HCT116 (cell line): ENCODE measurements around the gene GPR176. TPM values are rescaled to one million over a fixed set of nuclear protein-coding genes. Genes with fewer than 3 reads are reported as not detected.

Experiments used
- ATAC-seq: fragments of 200-7000 bp; cut with Tn5 transposase; 2 replicates; pipeline ENCODE4 v1.9.1; 2020; ENCODE audit warnings: mild to moderate bottlenecking, moderate library complexity
- BruUV-seq: library from RNA; stranded (reverse); fragments of 400-500 nt; replicated peaks from 2 replicates; lab custom pipeline; 2021; lab: Mats Ljungman, UMichigan
- CTCF ChIA-PET: fragments of 300-600 bp; sonication (Branson Sonifier 250); formaldehyde crosslinking; loops from one replicate; lab custom pipeline; 2021; ENCODE audit warnings: antibody characterized with exemption; lab: Charles Lee
- POLR2A ChIA-PET: fragments of 300-600, 350-600 bp; sonication (Branson Sonifier 250); formaldehyde crosslinking; loops from one replicate; lab custom pipeline; 2021; ENCODE audit warnings: antibody characterized with exemption; lab: Charles Lee
- RAD21 ChIA-PET, 2 experiments: fragments of 300-600 bp; sonication (Branson Sonifier 250); formaldehyde crosslinking; loops; one replicate each; lab custom pipeline; 2023; ENCODE audit warnings: low total read pairs in 2 of 2; ENCODE audit not compliant: uncharacterized antibody in 2 of 2, unreplicated experiment in 2 of 2, low non-redundant PET in 1 of 2; lab: Charles Lee
- DNase-seq: peaks from one replicate; pipeline ENCODE4 v3.0.0-alpha.2; 2010; ENCODE audit warnings: low read depth, low spot score
- H2AFZ ChIP-seq: fragments of 200-600 bp; shearing (Covaris generic), sonication (generic); 2 replicates; pipeline ENCODE4 v1.6.1; 2017; ENCODE audit warnings: low read depth, mixed run types, mixed read lengths, antibody characterized with exemption, low read length; ENCODE audit not compliant: poor library complexity, severe bottlenecking
- H3K27ac ChIP-seq: 2 replicates; pipeline ENCODE4 v1.5.1; 2012; ENCODE audit warnings: low read depth, low read length
- H3K27me3 ChIP-seq: fragments of 200-600 bp; sonication (generic); 2 replicates; pipeline ENCODE4 v1.6.1; 2016; ENCODE audit warnings: mixed run types, low read length, mixed read lengths; ENCODE audit not compliant: insufficient read depth
- H3K36me3 ChIP-seq, 2 experiments: fragments of 200-500 bp in 1 of 2; fragments of 200-600 bp in 1 of 2; sonication (Bioruptor generic) in 1 of 2; sonication (generic) in 1 of 2; 2 replicates each; pipeline versions ENCODE4 v1.5.1 to v1.6.1; 2014 to 2016; ENCODE audit warnings: low read length in 2 of 2, inconsistent platforms in 1 of 2, mixed read lengths in 1 of 2, mixed run types in 1 of 2; ENCODE audit not compliant: insufficient read depth in 2 of 2, control insufficient read depth in 1 of 2
- H3K4me1 ChIP-seq, 2 experiments: fragments of 200-600 bp in 1 of 2; sonication (generic) in 1 of 2; 2 replicates each; pipeline versions ENCODE4 v1.5.1 to v1.6.1; 2012 to 2017; ENCODE audit warnings: low read length in 2 of 2, inconsistent platforms in 1 of 2, mild to moderate bottlenecking in 1 of 2, mixed read lengths in 1 of 2, mixed run types in 1 of 2, moderate library complexity in 1 of 2; ENCODE audit not compliant: insufficient read depth in 2 of 2, control insufficient read depth in 1 of 2
- H3K4me2 ChIP-seq: fragments of 200-600 bp; sonication (generic); 2 replicates; pipeline ENCODE4 v1.6.1; 2017; ENCODE audit warnings: mixed run types, low read length, mixed read lengths
- H3K4me3 ChIP-seq, 2 experiments: fragments of 200-600 bp in 1 of 2; sonication (generic) in 1 of 2; replicated peaks in 1 of 2; 2 replicates each; pipeline ENCODE4 v1.5.1; 2011 to 2016; ENCODE audit warnings: low read length in 2 of 2, control low read depth in 1 of 2, low read depth in 1 of 2, mild to moderate bottlenecking in 1 of 2, mixed read lengths in 1 of 2, mixed run types in 1 of 2
- H3K79me2 ChIP-seq: fragments of 200-600 bp; sonication (generic); 2 replicates; pipeline ENCODE4 v1.6.1; 2017; ENCODE audit warnings: mild to moderate bottlenecking, mixed run types, low read length, moderate library complexity, mixed read lengths; ENCODE audit not compliant: insufficient read depth
- H3K9ac ChIP-seq: fragments of 200-600 bp; sonication (generic); 2 replicates; pipeline ENCODE4 v1.6.1; 2016; ENCODE audit warnings: low read length, mixed read lengths
- H3K9me2 ChIP-seq: fragments of 200-600 bp; sonication (generic), shearing (Covaris generic); 2 replicates; pipeline ENCODE4 v1.6.1; 2017; ENCODE audit warnings: mixed run types, mild to moderate bottlenecking, moderate library complexity; ENCODE audit not compliant: insufficient read depth
- H3K9me3 ChIP-seq, 2 experiments: fragments of 200-500 bp in 1 of 2; fragments of 200-600 bp in 1 of 2; sonication (Bioruptor generic) in 1 of 2; sonication (generic) in 1 of 2; 2 replicates each; pipeline ENCODE4 v1.6.1; 2014 to 2017; ENCODE audit warnings: low read length in 2 of 2, mixed read lengths in 2 of 2, inconsistent platforms in 1 of 2, low read depth in 1 of 2, mild to moderate bottlenecking in 1 of 2, mixed run types in 1 of 2, moderate library complexity in 1 of 2; ENCODE audit not compliant: control insufficient read depth in 1 of 2, insufficient read depth in 1 of 2
- H4K20me1 ChIP-seq: fragments of 200-600 bp; sonication (generic), shearing (Covaris generic); 2 replicates; pipeline ENCODE4 v1.6.1; 2017; ENCODE audit warnings: mixed run types, mild to moderate bottlenecking, moderate library complexity; ENCODE audit not compliant: insufficient read depth
- CEBPB ChIP-seq: IDR thresholded peaks from 2 replicates; pipeline ENCODE4 v1.6.1; 2012; ENCODE audit warnings: low read depth
- EGR1 ChIP-seq: IDR thresholded peaks from 2 replicates; pipeline ENCODE4 v1.6.1; 2012; ENCODE audit warnings: low read depth
- ELF1 ChIP-seq: IDR thresholded peaks from 2 replicates; pipeline ENCODE4 v1.6.1; 2012; ENCODE audit warnings: low read depth, borderline replicate concordance
- JUND ChIP-seq: IDR thresholded peaks from 2 replicates; pipeline ENCODE4 v1.6.1; 2012
- POLR2A ChIP-seq: IDR thresholded peaks from 2 replicates; pipeline ENCODE4 v1.7.0; 2011; ENCODE audit warnings: borderline replicate concordance; ENCODE audit not compliant: insufficient read depth, insufficient read length; ENCODE audit errors: extremely low read depth
- POLR2AphosphoS5 ChIP-seq: IDR thresholded peaks from 2 replicates; pipeline ENCODE4 v1.6.1; 2011; ENCODE audit warnings: mild to moderate bottlenecking, low read depth, low read length, moderate library complexity
- SP1 ChIP-seq: IDR thresholded peaks from 2 replicates; pipeline ENCODE4 v1.6.1; 2012; ENCODE audit warnings: low read depth
- SRF ChIP-seq: IDR thresholded peaks from 2 replicates; pipeline ENCODE4 v1.6.1; 2012; ENCODE audit warnings: low read depth
- YY1 ChIP-seq: IDR thresholded peaks from 2 replicates; pipeline ENCODE4 v1.6.1; 2011; ENCODE audit warnings: low read length, low read depth, moderate library complexity, mild to moderate bottlenecking; ENCODE audit not compliant: insufficient replicate concordance; ENCODE audit errors: extremely low read depth
- ZFX ChIP-seq: fragments of 450-650 bp; IDR thresholded peaks from 2 replicates; pipeline ENCODE4 v1.6.1; 2017
- intact Hi-C: fragments of 100-400 bp; cut with micrococcal nuclease; formaldehyde crosslinking; loops from 2 replicates; pipeline ENCODE4 v1.10.0; 2022
- total RNA-seq: library from RNA; stranded (reverse); gene quantifications from one replicate; pipeline ENCODE4 v1.2.1, GENCODE V29; 2021; ENCODE audit not compliant: unreplicated experiment
- TF ChIP-seq, protein P1 (sequence below), 3 experiments: fragments of 200-600 bp in 1 of 3; sonication (generic) in 1 of 3; IDR thresholded peaks in 2 of 3; conservative IDR thresholded peaks in 1 of 3; 2 replicates each; pipeline ENCODE4 v1.5.1; 2012 to 2017; ENCODE audit warnings: low read depth in 2 of 3, low read length in 2 of 3, antibody characterized with exemption in 1 of 3, borderline replicate concordance in 1 of 3, control low read depth in 1 of 3, mild to moderate bottlenecking in 1 of 3, mixed read lengths in 1 of 3, mixed run types in 1 of 3, moderate library complexity in 1 of 3; ENCODE audit not compliant: insufficient read depth in 1 of 3
- TF ChIP-seq, protein P2 (sequence below): IDR thresholded peaks from 2 replicates; pipeline ENCODE4 v1.6.1; 2011; ENCODE audit warnings: mild to moderate bottlenecking, low read length, moderate library complexity; ENCODE audit not compliant: insufficient replicate concordance; ENCODE audit errors: extremely low read depth

GPR176 gene
- total RNA-seq, 1 experiment from 2014 or later, result 1.7 TPM

DNA sequence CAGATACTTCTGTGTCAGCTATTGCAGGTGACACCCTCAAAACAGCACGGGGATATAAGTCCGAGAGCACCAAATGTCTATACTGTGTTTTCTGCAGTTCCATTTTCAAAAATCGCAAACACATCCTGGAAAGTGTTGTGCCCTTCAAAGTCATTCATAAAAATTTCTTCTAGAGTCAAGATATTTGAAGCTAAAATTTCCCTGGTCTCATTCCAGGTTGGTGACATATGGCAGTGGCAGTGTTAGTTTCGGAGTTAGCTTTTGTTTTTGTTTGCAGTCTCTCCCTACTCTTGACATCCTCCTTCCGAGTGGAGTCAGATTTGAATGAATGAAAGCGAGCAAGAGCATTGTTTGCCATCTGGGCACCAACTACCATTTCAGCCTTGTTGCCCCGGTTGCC lies 134.2 kb downstream of the GPR176 start:
- Histone ChIP-seq H3K4me1 (peaks cover 23% of the 10 kb centered on the region in 2 experiments), H3K9me2 (no peaks in the 10 kb centered on the region), H3K9me3 (no peaks in the 10 kb centered on the region), H3K36me3 (peaks cover 0 to 3% of the 10 kb centered on the region in 2 experiments; a peak in 1 of 4 replicates), H3K27ac (no peak overlapping the region), H3K79me2 (peaks cover 11% of the 10 kb centered on the region), H2AFZ (no peak overlapping the region), H3K9ac (no peak overlapping the region), H3K27me3 (no peaks in the 10 kb centered on the region), H3K4me2 (no peak overlapping the region), H3K4me3 (no peak overlapping the region), H4K20me1 (no peaks in the 10 kb centered on the region)
- ChIA-PET RAD21 (no interaction called here), POLR2A (no interaction called here), CTCF (interaction anchor here (1.6 to 1.8 kb wide), 2 partner anchors 9 to 489 kb away, joined by 3 to 7 read pairs; no protein-coding TSS in a partner anchor)
- ATAC-seq (no peak), DNase-seq (no peak)
- BruUV-seq, result no TSS peak
- intact Hi-C loops, result loop anchor here (2.0 to 10.0 kb wide), 3 partner anchors 149 to 489 kb away; partner anchors contain the start of gene EIF2AK4
- TF ChIP-seq SP1 (no peak), CEBPB (no peak), POLR2A (no peak), POLR2AphosphoS5 (no peak), ELF1 (no peak), JUND (no peak), ZFX (no peak), YY1 (no peak), EGR1 (no peak), SRF (no peak)
- TF ChIP-seq, protein P1, sequence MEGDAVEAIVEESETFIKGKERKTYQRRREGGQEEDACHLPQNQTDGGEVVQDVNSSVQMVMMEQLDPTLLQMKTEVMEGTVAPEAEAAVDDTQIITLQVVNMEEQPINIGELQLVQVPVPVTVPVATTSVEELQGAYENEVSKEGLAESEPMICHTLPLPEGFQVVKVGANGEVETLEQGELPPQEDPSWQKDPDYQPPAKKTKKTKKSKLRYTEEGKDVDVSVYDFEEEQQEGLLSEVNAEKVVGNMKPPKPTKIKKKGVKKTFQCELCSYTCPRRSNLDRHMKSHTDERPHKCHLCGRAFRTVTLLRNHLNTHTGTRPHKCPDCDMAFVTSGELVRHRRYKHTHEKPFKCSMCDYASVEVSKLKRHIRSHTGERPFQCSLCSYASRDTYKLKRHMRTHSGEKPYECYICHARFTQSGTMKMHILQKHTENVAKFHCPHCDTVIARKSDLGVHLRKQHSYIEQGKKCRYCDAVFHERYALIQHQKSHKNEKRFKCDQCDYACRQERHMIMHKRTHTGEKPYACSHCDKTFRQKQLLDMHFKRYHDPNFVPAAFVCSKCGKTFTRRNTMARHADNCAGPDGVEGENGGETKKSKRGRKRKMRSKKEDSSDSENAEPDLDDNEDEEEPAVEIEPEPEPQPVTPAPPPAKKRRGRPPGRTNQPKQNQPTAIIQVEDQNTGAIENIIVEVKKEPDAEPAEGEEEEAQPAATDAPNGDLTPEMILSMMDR (IDR thresholded peaks at IDR 0.05 in 2 of 3, conservative IDR thresholded peaks at IDR 0.05 in 1 of 3; ENCODE audit: borderline replicate concordance in 1 of 3, insufficient read depth in 1 of 3, low read depth in 2 of 3, low read length in 2 of 3), result no peak
- TF ChIP-seq, protein P2, sequence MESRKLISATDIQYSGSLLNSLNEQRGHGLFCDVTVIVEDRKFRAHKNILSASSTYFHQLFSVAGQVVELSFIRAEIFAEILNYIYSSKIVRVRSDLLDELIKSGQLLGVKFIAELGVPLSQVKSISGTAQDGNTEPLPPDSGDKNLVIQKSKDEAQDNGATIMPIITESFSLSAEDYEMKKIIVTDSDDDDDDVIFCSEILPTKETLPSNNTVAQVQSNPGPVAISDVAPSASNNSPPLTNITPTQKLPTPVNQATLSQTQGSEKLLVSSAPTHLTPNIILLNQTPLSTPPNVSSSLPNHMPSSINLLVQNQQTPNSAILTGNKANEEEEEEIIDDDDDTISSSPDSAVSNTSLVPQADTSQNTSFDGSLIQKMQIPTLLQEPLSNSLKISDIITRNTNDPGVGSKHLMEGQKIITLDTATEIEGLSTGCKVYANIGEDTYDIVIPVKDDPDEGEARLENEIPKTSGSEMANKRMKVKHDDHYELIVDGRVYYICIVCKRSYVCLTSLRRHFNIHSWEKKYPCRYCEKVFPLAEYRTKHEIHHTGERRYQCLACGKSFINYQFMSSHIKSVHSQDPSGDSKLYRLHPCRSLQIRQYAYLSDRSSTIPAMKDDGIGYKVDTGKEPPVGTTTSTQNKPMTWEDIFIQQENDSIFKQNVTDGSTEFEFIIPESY, result no peak
